ENCODE data around the gene TAB2.

The TAB2 gene

DNA sequence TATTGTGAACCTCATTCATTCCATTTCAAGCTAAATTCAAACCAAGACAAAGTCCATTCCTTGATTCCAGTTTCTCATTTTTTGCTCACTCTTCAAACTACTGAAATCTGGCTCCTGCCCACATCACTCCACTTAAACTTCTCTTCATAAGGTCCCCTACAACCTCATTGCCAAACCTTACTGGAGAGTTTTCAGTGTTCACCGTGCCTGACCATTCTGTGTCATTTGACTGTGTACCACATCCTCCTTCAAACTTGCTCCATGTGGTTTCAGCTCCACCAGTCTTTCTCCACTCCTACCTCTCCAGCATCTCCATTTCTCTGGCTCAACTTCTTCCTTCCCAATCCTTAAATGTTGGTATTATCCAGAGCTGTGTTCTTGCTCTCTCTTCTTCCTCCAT is 38.5 kb upstream of the TAB2 start (continued):
- TF ChIP-seq, protein P1, sequence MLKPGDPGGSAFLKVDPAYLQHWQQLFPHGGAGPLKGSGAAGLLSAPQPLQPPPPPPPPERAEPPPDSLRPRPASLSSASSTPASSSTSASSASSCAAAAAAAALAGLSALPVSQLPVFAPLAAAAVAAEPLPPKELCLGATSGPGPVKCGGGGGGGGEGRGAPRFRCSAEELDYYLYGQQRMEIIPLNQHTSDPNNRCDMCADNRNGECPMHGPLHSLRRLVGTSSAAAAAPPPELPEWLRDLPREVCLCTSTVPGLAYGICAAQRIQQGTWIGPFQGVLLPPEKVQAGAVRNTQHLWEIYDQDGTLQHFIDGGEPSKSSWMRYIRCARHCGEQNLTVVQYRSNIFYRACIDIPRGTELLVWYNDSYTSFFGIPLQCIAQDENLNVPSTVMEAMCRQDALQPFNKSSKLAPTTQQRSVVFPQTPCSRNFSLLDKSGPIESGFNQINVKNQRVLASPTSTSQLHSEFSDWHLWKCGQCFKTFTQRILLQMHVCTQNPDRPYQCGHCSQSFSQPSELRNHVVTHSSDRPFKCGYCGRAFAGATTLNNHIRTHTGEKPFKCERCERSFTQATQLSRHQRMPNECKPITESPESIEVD (tag by site-specific recombination; IDR thresholded peaks at IDR 0.05), result no peak
- TF ChIP-seq ZNF404 (tag by site-specific recombination; IDR thresholded peaks at IDR 0.05), result no peak
- no peak for TF ChIP-seq FEZF1 (tag by site-specific recombination; IDR thresholded peaks at IDR 0.05)
- TF ChIP-seq ZNF596 (tag by site-specific recombination; IDR thresholded peaks at IDR 0.05), result no peak
- TF ChIP-seq, protein P2, sequence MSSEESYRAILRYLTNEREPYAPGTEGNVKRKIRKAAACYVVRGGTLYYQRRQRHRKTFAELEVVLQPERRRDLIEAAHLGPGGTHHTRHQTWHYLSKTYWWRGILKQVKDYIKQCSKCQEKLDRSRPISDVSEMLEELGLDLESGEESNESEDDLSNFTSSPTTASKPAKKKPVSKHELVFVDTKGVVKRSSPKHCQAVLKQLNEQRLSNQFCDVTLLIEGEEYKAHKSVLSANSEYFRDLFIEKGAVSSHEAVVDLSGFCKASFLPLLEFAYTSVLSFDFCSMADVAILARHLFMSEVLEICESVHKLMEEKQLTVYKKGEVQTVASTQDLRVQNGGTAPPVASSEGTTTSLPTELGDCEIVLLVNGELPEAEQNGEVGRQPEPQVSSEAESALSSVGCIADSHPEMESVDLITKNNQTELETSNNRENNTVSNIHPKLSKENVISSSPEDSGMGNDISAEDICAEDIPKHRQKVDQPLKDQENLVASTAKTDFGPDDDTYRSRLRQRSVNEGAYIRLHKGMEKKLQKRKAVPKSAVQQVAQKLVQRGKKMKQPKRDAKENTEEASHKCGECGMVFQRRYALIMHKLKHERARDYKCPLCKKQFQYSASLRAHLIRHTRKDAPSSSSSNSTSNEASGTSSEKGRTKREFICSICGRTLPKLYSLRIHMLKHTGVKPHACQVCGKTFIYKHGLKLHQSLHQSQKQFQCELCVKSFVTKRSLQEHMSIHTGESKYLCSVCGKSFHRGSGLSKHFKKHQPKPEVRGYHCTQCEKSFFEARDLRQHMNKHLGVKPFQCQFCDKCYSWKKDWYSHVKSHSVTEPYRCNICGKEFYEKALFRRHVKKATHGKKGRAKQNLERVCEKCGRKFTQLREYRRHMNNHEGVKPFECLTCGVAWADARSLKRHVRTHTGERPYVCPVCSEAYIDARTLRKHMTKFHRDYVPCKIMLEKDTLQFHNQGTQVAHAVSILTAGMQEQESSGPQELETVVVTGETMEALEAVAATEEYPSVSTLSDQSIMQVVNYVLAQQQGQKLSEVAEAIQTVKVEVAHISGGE (tag by site-specific recombination; conservative IDR thresholded peaks at IDR 0.05; ENCODE audit: low read depth), result no peak
- TF ChIP-seq, protein P3, sequence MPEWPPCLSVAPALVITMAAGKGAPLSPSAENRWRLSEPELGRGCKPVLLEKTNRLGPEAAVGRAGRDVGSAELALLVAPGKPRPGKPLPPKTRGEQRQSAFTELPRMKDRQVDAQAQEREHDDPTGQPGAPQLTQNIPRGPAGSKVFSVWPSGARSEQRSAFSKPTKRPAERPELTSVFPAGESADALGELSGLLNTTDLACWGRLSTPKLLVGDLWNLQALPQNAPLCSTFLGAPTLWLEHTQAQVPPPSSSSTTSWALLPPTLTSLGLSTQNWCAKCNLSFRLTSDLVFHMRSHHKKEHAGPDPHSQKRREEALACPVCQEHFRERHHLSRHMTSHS (tag by site-specific recombination; IDR thresholded peaks at IDR 0.05), result no peak
- no peak for TF ChIP-seq KLF1 (tag by site-specific recombination; IDR thresholded peaks at IDR 0.05)

DNA sequence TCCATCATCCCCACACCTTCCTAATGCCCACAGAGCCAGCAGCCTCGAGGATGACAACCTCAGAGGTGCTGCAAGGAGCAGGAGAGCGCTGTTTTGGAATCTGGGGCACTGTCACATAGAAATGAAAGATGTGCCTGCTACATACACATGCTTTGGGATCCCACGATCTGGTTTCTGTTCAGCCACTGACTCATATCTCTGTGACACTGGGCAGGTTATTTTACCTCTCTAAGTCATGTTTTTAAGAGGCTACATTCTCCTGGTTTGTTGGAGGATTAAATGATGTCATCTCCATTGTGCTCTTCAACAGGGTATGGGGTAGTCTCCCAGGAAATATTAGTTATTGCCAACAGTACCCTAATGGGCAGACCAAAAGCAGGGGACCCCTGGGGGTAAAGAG is 32.6 kb upstream of the TAB2 start:
- ChIA-PET POLR2A (interaction anchor here (0.6 kb wide), 1 partner anchor 562 kb away, joined by 3 read pairs; no protein-coding TSS in a partner anchor), CTCF (no interaction called here)
- Histone ChIP-seq H3K4me3 (ENCODE audit: low read depth, low read length) (no peak overlapping the region), H3K36me3 (ENCODE audit: control insufficient read depth in 2 of 2, insufficient read depth in 1 of 2, low read length in 2 of 2) (no peaks in the 10 kb centered on the region), H3K9me3 (ENCODE audit: control insufficient read depth, insufficient read depth, low read depth, low read length) (no peaks in the 10 kb centered on the region), H3K27ac (ENCODE audit: extremely low read depth, low read depth, low read length) (no peak overlapping the region), H3K4me1 (ENCODE audit: control insufficient read depth, insufficient read depth, low read length) (no peaks in the 10 kb centered on the region)
- TF ChIP-seq ZNF133 (tag by site-specific recombination; IDR thresholded peaks at IDR 0.05) (no peak), ZNF664 (tag by site-specific recombination; IDR thresholded peaks at IDR 0.05) (no peak), GLIS1 (tag by site-specific recombination; IDR thresholded peaks at IDR 0.05) (no peak), ZNF623 (tag by site-specific recombination; IDR thresholded peaks at IDR 0.05) (no peak), ZNF600 (tag by site-specific recombination; IDR thresholded peaks at IDR 0.05) (0 out of 2 replicates have a peak, but pooled peaks have one; percentile 17), ZNF544 (tag by site-specific recombination; IDR thresholded peaks at IDR 0.05) (no peak), ZNF324 (tag by site-specific recombination; IDR thresholded peaks at IDR 0.05) (no peak), YY1 (tag by site-specific recombination; IDR thresholded peaks at IDR 0.05) (no peak), ZNF175 (tag by site-specific recombination; IDR thresholded peaks at IDR 0.05) (no peak), ZNF184 (tag by site-specific recombination; IDR thresholded peaks at IDR 0.05) (no peak), ZBTB17 (tag by site-specific recombination; IDR thresholded peaks at IDR 0.05) (peak; percentile 37; the same call in 1 of the 2 replicates), ZNF558 (tag by site-specific recombination; IDR thresholded peaks at IDR 0.05) (0 out of 2 replicates have a peak, but pooled peaks have one; percentile 18), ZNF214 (tag by site-specific recombination; IDR thresholded peaks at IDR 0.05; ENCODE audit: borderline replicate concordance) (no peak), OSR2 (tag by site-specific recombination; IDR thresholded peaks at IDR 0.05) (no peak), GLI4 (tag by site-specific recombination; IDR thresholded peaks at IDR 0.05) (no peak), ZNF777 (tag by site-specific recombination; IDR thresholded peaks at IDR 0.05; ENCODE audit: borderline replicate concordance) (no peak)
- TF ChIP-seq, protein P4, sequence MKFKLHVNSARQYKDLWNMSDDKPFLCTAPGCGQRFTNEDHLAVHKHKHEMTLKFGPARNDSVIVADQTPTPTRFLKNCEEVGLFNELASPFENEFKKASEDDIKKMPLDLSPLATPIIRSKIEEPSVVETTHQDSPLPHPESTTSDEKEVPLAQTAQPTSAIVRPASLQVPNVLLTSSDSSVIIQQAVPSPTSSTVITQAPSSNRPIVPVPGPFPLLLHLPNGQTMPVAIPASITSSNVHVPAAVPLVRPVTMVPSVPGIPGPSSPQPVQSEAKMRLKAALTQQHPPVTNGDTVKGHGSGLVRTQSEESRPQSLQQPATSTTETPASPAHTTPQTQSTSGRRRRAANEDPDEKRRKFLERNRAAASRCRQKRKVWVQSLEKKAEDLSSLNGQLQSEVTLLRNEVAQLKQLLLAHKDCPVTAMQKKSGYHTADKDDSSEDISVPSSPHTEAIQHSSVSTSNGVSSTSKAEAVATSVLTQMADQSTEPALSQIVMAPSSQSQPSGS (tag by site-specific recombination; IDR thresholded peaks at IDR 0.05; ENCODE audit: low read depth), result peak; percentile 59
